Measurements from ENCODE around the gene PACS2. TPM values are rescaled to one million over a fixed set of nuclear protein-coding genes. Genes with fewer than 3 reads are reported as not detected.

The PACS2 gene
- total RNA-seq, 1 experiment from 2014 or later, result 43.3 TPM

DNA sequence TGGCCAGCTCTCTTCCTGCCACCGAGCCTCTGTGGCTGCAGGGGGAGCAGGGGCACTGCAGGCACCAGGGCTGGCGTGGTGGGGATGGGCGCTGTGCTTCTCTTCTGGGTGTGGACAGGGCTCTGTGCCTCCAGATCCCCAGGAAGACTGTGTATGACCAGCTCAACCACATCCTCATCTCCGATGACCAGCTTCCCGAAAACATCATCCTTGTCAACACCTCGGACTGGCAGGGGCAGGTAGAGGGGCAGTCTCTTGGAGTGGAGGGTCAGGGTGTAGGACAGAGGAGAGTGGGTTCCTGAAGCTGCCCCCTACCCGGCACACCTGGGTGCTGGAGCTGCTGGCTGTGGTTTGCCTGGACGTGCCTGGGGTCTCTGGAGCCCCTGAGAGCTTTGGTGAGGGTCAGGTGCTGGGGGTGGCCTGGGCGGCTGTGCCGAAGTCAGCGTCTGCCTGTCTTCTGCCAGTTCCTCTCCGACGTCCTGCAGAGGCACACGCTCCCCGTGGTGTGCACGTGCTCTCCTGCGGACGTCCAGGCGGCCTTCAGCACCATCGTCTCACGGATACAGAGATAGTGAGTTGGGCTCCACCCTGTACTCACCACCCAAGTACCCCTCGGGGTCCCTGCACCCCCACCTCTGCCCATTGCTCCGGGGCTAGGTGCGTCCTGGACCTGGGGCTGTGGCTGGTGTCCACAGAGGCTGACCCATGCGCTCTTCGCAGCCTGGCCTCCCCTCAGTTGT lies 68.0 kb downstream of the PACS2 start:
- DNase-seq, result no peak
- H3K4me3 ChIP-seq, result no peak overlapping the region
- POLR2A ChIA-PET (ENCODE audit: unreplicated experiment), result no interaction called here
- no peak overlapping the region for H3K27ac ChIP-seq
- no peaks in the 10 kb centered on the region for H4K20me1 ChIP-seq (ENCODE audit: insufficient read depth)
- H3K4me1 ChIP-seq (replicated peaks; ENCODE audit: insufficient read depth), result no peaks in the 10 kb centered on the region
- H2AFZ ChIP-seq, result no peak overlapping the region
- CTCF ChIA-PET, result no interaction called here
- intact Hi-C loops (cut with micrococcal nuclease; ENCODE audit: unreplicated experiment), result no loop called here
- H3K9me3 ChIP-seq (ENCODE audit: insufficient read depth, low read depth), result no peaks in the 10 kb centered on the region
- H3K9me2 ChIP-seq (ENCODE audit: insufficient read depth), result no peaks in the 10 kb centered on the region
- H3K27me3 ChIP-seq (ENCODE audit: insufficient read depth, low read depth), result no peaks in the 10 kb centered on the region
- H3F3A ChIP-seq (ENCODE audit: insufficient read depth, low read depth), result no peaks in the 10 kb centered on the region
- H3K36me3 ChIP-seq (ENCODE audit: low read depth), result no peaks in the 10 kb centered on the region
- BruUV-seq (replicated peaks), result no TSS peak
- no peaks in the 10 kb centered on the region for H3K79me2 ChIP-seq (ENCODE audit: low read depth)
- no peak overlapping the region for H3K4me2 ChIP-seq
- TF ChIP-seq, protein P1, sequence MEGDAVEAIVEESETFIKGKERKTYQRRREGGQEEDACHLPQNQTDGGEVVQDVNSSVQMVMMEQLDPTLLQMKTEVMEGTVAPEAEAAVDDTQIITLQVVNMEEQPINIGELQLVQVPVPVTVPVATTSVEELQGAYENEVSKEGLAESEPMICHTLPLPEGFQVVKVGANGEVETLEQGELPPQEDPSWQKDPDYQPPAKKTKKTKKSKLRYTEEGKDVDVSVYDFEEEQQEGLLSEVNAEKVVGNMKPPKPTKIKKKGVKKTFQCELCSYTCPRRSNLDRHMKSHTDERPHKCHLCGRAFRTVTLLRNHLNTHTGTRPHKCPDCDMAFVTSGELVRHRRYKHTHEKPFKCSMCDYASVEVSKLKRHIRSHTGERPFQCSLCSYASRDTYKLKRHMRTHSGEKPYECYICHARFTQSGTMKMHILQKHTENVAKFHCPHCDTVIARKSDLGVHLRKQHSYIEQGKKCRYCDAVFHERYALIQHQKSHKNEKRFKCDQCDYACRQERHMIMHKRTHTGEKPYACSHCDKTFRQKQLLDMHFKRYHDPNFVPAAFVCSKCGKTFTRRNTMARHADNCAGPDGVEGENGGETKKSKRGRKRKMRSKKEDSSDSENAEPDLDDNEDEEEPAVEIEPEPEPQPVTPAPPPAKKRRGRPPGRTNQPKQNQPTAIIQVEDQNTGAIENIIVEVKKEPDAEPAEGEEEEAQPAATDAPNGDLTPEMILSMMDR (conservative IDR thresholded peaks at IDR 0.05), result no peak
- TF ChIP-seq EZH2 (IDR thresholded peaks at IDR 0.05; ENCODE audit: low read depth), result no peak

DNA sequence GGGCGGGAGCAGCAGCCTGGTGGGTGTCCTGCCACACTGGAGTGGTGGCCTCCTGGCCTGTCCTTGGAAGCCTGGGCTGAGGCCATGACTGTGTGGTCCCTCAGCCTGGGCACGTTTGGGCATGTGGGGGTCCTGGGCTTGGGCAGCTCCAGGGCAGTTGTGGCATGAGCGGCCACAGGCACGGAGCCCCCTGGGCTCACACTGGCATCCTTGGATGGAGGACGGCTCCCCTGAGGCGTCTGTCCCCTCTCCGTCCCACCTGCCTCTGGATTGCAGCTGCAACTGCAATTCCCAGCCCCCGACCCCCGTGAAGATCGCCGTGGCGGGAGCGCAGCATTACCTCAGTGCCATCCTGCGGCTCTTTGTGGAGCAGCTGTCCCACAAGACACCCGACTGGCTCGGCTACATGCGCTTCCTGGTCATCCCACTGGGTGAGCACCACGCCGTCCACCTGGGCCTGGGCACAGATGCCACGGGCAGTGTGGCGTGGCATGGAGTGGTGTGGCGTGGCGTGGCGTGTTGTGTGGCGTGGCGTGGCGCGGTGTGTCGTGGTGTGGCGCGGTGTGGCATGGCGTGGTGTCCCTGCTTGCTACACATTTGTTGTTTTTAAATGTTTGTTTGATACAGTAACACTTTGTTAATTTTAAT lies 68.7 kb downstream of the PACS2 start:
- no peak for DNase-seq
- H3K36me3 ChIP-seq (ENCODE audit: low read depth), result no peaks in the 10 kb centered on the region
- H3K4me1 ChIP-seq (replicated peaks; ENCODE audit: insufficient read depth), result no peaks in the 10 kb centered on the region
- TF ChIP-seq EZH2 (IDR thresholded peaks at IDR 0.05; ENCODE audit: low read depth), result no peak
- TF ChIP-seq, protein P1 (conservative IDR thresholded peaks at IDR 0.05), result no peak
- ChIA-PET POLR2A (ENCODE audit: unreplicated experiment) (no interaction called here), CTCF (no interaction called here)
- H3K79me2 ChIP-seq (ENCODE audit: low read depth), result no peaks in the 10 kb centered on the region
- H3K9me3 ChIP-seq (ENCODE audit: insufficient read depth, low read depth), result no peaks in the 10 kb centered on the region
- no peak overlapping the region for H3K4me3 ChIP-seq
- no peaks in the 10 kb centered on the region for H3K9me2 ChIP-seq (ENCODE audit: insufficient read depth)
- H2AFZ ChIP-seq, result no peak overlapping the region
- intact Hi-C loops (cut with micrococcal nuclease; ENCODE audit: unreplicated experiment), result no loop called here
- no peaks in the 10 kb centered on the region for H3K27me3 ChIP-seq (ENCODE audit: insufficient read depth, low read depth)
- no peaks in the 10 kb centered on the region for H4K20me1 ChIP-seq (ENCODE audit: insufficient read depth)
- no peak overlapping the region for H3K4me2 ChIP-seq
- no TSS peak for BruUV-seq (replicated peaks)
- H3K27ac ChIP-seq, result no peak overlapping the region
- H3F3A ChIP-seq (ENCODE audit: insufficient read depth, low read depth), result no peaks in the 10 kb centered on the region

GRCh38 chr14:105384041-105384557 lies 69.6 kb downstream of the PACS2 start:
- Histone ChIP-seq H3K9me2 (ENCODE audit: insufficient read depth) (no peaks in the 10 kb centered on the region), H2AFZ (no peak overlapping the region), H3K27me3 (ENCODE audit: insufficient read depth, low read depth) (no peaks in the 10 kb centered on the region), H3K4me2 (no peak overlapping the region), H3K79me2 (ENCODE audit: low read depth) (no peaks in the 10 kb centered on the region), H3F3A (ENCODE audit: insufficient read depth, low read depth) (no peaks in the 10 kb centered on the region), H3K36me3 (ENCODE audit: low read depth) (no peaks in the 10 kb centered on the region), H3K4me3 (no peak overlapping the region), H3K4me1 (replicated peaks; ENCODE audit: insufficient read depth) (no peaks in the 10 kb centered on the region), H3K9me3 (ENCODE audit: insufficient read depth, low read depth) (no peaks in the 10 kb centered on the region), H3K27ac (no peak overlapping the region), H4K20me1 (ENCODE audit: insufficient read depth) (no peaks in the 10 kb centered on the region)
- BruUV-seq (replicated peaks), result no TSS peak
- intact Hi-C loops (cut with micrococcal nuclease; ENCODE audit: unreplicated experiment), result no loop called here
- TF ChIP-seq, protein P1 (conservative IDR thresholded peaks at IDR 0.05), result no peak
- no peak for TF ChIP-seq EZH2 (IDR thresholded peaks at IDR 0.05; ENCODE audit: low read depth)
- CTCF ChIA-PET, result no interaction called here
- POLR2A ChIA-PET (ENCODE audit: unreplicated experiment), result no interaction called here
- no peak for DNase-seq

Data from PC-9 (cell line).